NCI-H2107 (cell line): ENCODE data around the gene SEC11A.
"Not testable (repeated sequence)": the region's sequence is repeated elsewhere in the genome, so short reads cannot be mapped to it uniquely, and the experiment has no call there.

Experiments
- DNase-seq: peaks from one replicate; lab custom pipeline; 2025; lab: John Stamatoyannopoulos, UW

The SEC11A gene

DNA sequence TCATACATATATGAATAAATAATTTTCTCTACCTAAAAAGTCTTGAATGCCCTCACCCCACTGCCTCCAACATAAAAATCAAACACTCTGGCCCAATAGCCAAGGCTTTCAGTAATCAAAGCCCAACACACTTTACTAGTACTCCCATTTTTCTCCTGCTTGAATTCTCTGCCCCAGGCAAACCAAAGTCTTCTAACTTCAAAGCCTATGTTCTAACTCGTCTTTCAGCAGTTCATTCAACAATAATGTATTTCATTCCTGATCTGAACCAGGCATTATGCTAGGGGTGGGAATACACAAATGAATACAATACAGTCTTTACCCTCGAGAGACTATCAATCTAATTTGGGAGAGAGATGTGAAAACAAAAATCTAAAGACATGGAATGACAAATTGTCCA lies 21.1 kb upstream of the SEC11A start:
- no peak for DNase-seq

DNA sequence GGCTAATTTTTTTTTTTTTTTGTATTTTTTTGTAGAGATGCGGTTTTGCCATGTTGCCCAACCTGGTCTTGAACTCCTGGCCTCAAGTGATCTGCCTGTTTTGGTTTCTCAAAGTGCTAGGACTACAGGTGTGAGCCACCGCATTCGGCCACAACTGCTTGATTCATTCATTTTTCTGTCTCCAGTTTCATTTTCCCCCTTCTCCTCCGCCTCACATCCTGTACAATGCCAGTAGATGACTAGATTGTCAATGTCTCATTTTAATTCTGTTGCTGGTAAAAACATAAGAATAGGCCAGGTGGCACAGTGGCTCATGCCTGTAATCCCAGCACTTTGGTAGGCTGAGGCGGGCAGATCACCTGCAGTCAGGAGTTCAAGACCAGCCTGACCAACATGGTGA lies 20.4 kb upstream of the SEC11A start:
- no peak for DNase-seq

GRCh38 chr15:84735480-84736061 lies 19.6 kb upstream of the SEC11A start:
- not testable (repeated sequence) for DNase-seq

- no peak for DNase-seq
Observed at GRCh38 chr15:84734794-84735479, 19.0 kb upstream of the SEC11A start.

- DNase-seq, result no peak
Observed at GRCh38 chr15:84731774-84732173, 15.8 kb upstream of the SEC11A start.

DNA sequence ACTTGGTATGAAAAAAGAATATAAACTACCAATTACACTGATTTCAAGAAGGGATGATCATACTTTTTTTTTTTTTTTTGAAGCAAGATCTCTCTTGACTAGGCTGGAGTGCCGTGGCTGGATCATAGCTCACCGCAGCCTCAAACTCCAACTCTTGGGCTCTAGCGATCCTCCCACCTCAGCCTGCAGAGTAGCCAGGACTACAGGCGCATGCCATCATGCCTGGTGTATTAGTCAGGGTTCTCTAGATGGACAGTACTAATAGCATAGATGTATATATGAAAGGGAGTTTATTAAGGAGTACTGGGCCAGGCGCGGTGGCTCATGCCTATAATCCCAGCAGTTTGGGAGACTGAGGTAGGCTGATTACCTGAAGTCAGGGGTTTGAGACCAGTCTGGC lies 11.5 kb upstream of the SEC11A start:
- no peak for DNase-seq

DNA sequence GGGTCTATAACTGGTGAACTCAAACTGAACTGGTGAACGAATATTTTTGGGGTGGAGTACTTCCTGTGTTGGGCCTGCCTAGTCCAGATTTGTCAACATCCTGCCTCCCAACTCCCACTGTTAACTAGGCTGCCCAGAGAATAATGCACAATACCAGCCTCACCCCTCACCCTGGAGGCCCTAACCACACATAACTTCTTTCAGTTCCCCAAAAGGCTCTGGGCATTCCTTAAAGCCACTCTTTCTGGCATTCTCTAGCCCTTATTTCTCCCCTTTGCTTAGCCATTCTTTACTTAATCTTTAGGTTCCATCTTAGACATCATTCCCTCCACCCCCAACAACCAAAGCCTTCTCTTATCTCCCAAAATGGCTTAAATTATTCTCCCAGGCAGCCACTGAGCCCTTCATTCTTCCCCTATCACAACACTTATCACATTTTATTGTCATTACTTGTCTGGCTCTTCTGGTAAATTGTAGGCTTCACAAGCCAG lies 9.1 kb upstream of the SEC11A start:
- DNase-seq, result no peak

DNA sequence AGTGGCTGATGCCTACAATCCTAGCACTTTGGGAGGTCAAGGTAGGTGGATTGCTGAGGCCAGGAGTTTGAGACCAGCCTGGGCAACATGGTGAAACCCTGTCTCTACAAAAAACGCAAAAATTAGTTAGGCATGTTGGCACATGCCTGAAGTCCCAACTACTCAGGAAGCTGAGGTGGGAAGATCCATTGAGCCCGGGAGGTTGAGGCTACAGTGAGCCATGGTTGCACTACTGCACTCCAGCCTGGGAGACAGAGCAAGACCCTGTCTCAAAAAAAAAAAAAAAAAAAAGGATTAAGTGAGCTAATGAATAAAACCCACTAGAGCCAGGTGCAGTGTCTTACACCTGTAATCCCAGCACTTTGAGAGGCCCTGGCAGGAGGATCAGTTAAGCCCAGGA lies 6.7 kb upstream of the SEC11A start:
- DNase-seq, result no peak

DNA sequence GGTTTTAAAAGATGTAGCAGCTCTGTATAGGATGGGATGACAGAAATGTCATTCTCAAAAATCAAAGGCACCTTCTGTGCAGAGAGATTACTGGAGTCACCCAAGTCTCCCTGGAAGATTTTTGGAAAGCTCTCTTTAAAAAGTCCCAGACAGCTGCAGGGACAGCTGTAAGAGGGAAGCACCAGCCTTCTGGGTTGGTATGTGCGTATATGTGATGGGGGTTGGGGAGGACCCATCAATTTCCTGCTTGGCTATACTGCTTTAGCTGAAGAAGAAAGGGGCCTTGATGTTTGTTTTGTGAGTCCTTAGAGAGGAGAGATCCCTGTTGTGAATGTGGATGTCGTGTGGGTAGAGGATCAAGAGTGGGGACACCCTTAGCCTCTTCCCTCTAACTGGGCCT lies 5.4 kb upstream of the SEC11A start:
- DNase-seq, result no peak

- no peak for DNase-seq
Observed at GRCh38 chr15:84715441-84716035, 401 bp downstream of the SEC11A start.

DNA sequence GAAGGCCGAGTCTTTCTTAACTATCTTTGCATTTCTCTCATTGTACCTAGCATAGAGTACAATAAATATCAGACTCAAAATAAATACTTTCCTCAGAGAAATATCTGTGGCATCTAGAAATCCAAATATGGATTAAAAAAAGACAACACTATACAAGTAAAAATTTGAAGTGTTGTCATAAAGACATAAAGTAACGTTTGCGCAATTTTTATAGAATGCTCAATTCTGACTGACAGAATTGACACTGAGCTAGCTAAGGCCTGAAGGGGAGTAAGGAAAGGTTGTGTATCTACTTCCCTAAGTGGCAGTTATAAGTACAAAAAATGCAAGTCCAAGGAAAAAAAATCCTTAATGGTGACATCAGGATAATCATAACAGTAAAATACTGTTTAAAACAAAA lies 1.1 kb downstream of the SEC11A start:
- no peak for DNase-seq

- DNase-seq, result no peak
Observed at GRCh38 chr15:84714372-84714771, 1.6 kb downstream of the SEC11A start.

- DNase-seq, result no peak
Observed at GRCh38 chr15:84703808-84704207, 12.1 kb downstream of the SEC11A start.

DNA sequence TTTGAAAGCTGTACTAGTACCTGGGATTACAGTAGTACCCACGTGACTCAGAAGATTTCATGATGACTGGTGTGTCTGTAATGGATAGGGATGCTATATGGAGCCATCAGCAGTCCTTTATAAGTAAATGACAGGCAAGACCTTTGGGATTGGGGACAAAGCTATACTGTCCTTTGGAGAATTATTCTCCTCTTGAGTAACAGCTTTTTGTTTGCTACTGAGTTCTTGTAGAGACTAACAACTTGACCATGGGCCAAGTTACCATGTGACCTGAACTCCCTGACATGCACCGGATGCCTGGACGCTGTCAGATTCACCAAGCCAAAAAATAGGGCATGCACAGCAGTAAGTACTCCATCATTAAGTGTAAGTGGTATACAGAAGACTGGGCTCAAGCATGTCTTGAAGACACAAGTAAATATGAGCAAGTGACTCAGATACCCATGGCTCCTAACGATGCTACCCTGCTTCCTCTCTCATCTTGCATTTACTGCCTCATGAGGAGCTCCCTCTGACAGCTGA lies 12.9 kb downstream of the SEC11A start:
- no peak for DNase-seq

DNA sequence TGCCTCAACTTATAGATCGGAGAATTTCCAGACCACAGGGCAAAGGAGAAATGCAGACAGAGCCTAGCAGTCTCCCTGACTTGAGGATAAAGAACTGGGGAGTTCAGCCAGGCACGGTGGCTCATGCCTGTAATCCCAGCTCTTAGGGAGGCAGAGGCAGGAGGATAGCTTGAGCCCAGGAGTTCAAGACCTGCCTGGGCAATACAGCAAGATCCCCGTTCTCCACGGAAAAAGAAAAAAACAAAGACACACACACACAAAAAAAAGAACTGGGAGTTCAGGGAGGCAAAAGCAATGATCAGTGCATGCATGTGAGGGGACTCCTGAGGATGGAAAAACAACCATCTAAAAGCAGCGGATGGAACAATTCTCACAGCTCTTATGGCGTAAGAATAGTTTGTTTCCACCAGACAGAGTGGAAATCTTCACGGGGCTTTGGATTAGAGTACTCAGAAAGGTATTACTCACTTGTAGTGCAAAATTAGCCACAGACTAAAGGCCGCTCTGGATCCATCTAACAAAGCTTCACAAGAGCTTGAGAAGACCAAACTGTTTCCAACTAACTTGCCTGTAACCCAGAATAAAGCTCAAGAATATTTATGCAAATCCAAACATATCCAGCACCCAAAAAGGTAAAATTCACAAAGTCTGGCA lies 16.3 kb downstream of the SEC11A start:
- no peak for DNase-seq

DNA sequence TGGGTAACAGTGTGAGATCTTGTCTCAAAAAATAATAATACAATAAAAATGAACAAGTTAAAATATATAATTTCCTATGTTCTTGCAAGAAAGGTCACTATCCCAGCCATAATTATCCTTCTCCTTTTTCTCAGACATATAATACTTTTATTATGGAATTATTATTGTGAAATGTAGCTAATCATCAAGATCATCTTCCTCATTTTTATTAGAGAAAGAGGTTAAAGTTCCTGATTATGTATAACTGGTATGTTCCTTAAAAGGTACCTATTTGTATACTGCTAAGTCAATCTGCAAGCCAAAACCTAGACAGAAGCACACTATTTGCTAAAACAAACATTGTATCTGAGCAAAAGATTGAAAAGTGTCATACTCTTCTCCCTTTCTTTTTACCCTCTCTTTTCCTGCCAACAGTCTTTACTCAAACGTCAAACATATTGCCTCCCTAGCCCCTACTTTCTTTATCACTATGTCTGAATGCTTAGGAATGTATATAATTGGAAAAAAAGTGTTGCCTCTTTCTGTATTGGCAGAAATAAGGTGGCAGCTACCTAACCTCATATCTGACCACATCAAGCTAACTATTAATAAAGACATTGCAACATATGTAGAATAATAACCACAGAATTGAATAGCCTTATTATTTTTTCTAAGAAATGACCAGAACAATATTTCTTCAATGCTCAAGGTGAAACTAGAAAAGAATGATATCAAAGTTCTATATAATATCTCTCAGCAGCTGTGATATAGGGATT lies 18.5 kb downstream of the SEC11A start:
- no peak for DNase-seq

DNA sequence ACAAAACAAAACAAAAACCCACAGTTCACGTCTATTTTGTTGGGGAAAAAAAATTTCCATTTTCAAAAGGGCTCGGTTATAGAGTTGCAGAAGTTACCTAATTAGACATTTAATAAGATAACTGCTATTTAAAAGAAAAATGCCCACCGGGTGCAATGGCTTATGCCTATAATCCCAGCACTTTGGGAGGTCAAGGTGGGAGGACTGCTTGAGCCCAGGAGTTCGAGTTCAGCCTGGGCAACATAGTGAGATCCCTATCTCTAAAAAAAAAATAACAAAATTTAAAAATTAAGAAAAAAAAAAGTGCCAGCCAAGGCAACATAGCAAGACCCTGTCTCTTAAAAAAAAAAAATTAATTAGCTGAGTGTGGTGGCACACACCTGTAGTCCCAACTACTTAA lies 19.2 kb downstream of the SEC11A start:
- DNase-seq, result no peak

- no peak for DNase-seq
Observed at GRCh38 chr15:84690342-84690741, 25.6 kb downstream of the SEC11A start.

GRCh38 chr15:84689858-84690257 lies 26.1 kb downstream of the SEC11A start:
- no peak for DNase-seq

DNA sequence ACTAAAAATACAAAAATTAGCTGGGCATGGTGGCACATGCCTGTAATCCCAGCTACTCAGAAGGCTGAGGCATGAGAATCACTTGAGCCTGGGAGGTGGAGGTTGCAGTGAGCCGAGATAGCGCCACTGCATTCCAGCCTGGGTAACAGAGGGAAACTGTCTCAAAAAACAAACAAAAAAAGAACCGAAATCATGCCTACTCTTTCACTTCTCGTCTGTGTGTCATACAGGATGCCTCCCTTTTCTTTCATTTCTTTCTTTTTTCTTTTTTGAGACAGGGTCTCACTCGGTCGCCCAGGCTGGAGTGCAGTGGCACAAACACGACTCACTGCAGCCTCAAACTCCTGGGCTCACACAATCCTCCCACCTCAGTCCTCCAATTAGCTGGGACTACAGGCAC lies 29.5 kb downstream of the SEC11A start:
- not testable (repeated sequence) for DNase-seq

DNA sequence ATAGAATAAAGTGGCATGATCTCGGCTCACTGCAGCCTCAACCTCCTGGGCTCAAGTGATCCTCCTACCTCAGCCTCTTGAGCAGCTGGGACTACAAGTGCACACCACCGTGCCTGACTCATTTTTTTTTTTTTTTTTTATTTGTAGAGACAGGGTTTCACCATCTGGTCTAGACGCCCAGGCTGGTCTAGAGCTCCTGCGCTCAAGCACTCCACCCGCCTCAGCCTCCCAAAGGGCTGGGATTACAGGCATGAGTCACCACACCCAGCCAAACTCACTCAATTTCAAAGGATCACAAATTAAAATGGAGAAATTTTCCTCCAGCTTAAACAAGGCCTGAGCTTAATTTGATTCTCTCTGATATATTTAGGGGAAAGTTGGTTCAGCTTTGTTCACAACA lies 30.6 kb downstream of the SEC11A start:
- no peak for DNase-seq

DNA sequence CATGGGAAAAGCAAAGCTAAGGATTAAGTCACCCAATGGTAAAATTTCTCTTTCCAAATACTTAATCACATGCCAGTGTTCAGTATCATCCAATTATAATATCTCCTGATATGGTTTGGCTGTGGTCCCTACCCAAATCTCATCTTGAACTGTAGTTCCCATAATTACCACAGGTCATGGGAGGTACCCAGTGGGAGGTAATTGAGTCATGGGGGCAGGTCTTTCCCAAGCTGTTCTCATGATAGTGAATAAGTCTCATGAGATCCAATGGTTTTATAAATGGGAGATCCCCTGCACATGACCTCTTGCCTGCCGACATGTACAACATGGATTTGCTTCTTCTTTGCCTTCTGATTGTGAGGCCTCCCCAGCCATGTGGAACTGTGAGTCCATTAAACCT lies 31.8 kb downstream of the SEC11A start:
- DNase-seq, result no peak
